ENCODE results near the gene ANTXR2.

DNA sequence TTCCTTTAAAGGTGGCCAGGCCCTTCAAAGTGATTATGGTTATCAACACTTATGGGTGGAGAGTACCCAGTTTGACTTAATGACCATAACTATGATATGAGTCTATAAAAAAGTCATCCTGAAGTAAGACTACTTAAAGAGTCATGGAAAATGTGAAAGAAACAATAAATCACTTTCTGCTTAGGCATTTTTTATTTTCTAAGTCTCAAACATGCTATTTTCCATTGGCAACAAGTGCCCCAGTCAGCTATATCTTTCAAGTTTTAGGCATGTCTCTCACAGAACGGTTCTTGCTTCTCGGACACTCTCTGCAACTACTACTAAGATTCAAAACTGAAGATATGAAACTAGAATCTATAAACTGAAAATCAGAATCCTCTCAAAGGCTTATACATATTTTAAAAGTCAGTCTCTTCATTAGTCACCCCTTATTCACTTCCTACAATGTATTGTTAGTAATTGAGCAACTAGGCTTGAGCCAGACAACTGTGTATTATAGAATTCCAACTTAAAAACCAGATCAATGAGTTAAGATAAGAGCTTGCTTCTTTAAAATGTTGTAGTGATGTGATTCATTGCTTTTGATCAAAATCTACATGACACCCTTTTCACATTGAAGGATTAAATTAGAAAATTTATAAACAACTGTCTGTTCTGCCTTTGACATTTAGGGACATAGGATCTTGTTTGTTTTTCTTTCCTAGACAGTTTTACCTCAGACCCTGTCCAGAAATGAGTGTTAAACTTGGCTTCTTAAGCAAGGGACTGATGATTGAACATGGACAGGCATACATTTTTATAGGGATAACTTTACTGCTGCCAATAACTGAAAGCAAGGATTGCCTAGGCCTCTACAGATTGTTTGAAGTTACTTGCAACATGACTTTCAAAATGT is 2.9 kb downstream of the ANTXR2 start:
- TF ChIP-seq, protein P1, sequence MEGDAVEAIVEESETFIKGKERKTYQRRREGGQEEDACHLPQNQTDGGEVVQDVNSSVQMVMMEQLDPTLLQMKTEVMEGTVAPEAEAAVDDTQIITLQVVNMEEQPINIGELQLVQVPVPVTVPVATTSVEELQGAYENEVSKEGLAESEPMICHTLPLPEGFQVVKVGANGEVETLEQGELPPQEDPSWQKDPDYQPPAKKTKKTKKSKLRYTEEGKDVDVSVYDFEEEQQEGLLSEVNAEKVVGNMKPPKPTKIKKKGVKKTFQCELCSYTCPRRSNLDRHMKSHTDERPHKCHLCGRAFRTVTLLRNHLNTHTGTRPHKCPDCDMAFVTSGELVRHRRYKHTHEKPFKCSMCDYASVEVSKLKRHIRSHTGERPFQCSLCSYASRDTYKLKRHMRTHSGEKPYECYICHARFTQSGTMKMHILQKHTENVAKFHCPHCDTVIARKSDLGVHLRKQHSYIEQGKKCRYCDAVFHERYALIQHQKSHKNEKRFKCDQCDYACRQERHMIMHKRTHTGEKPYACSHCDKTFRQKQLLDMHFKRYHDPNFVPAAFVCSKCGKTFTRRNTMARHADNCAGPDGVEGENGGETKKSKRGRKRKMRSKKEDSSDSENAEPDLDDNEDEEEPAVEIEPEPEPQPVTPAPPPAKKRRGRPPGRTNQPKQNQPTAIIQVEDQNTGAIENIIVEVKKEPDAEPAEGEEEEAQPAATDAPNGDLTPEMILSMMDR (IDR thresholded peaks at IDR 0.05), result no peak
- TF ChIP-seq NRF1 (IDR thresholded peaks at IDR 0.05; ENCODE audit: low read depth, low read length), result no peak
- TF ChIP-seq RFX5 (IDR thresholded peaks at IDR 0.05; ENCODE audit: low read length), result no peak
- no peak for TF ChIP-seq POLR2AphosphoS5 (IDR thresholded peaks at IDR 0.05; ENCODE audit: low read depth, low read length)
- TF ChIP-seq YY1 (IDR thresholded peaks at IDR 0.05; ENCODE audit: low read depth), result no peak
- TF ChIP-seq RAD21 (IDR thresholded peaks at IDR 0.05; ENCODE audit: low read length), result no peak
- 0 out of 2 replicates have a peak, but pooled peaks have one; percentile 36 for TF ChIP-seq ZBTB33 (IDR thresholded peaks at IDR 0.05; ENCODE audit: borderline replicate concordance, low read depth)
- TF ChIP-seq RCOR1 (IDR thresholded peaks at IDR 0.05; ENCODE audit: low read length), result no peak
- TF ChIP-seq, protein P2, sequence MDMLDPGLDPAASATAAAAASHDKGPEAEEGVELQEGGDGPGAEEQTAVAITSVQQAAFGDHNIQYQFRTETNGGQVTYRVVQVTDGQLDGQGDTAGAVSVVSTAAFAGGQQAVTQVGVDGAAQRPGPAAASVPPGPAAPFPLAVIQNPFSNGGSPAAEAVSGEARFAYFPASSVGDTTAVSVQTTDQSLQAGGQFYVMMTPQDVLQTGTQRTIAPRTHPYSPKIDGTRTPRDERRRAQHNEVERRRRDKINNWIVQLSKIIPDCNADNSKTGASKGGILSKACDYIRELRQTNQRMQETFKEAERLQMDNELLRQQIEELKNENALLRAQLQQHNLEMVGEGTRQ (IDR thresholded peaks at IDR 0.05; ENCODE audit: borderline replicate concordance, low read depth, low read length), result no peak
- no peak for TF ChIP-seq EZH2phosphoT487 (IDR thresholded peaks at IDR 0.05; ENCODE audit: borderline replicate concordance, low read depth)
- TF ChIP-seq GABPA (IDR thresholded peaks at IDR 0.05; ENCODE audit: low read depth), result no peak
- TF ChIP-seq TAF1 (IDR thresholded peaks at IDR 0.05; ENCODE audit: borderline replicate concordance, low read depth, low read length), result 0 out of 2 replicates have a peak, but pooled peaks have one; percentile 9
- peak in 1 of 2 experiments; percentile 88; a peak in 2 of 4 replicates for TF ChIP-seq EP300 (IDR thresholded peaks at IDR 0.05; ENCODE audit: borderline replicate concordance in 1 of 2, low read depth in 1 of 2, low read length in 1 of 2)
- TF ChIP-seq FOXM1 (IDR thresholded peaks at IDR 0.05; ENCODE audit: low read depth), result peak; percentile 91; the same call in 1 of the 2 replicates
